GM18873 (cell line): ENCODE measurements around the gene NDOR1.
A peak's percentile ranks its signal among the peaks of the same experiment; 100 is the strongest.
"Not testable (repeated sequence)": the region's sequence is repeated elsewhere in the genome, so short reads cannot be mapped to it uniquely, and the experiment has no call there.

ENCODE experiments used
- ATAC-seq: cut with Tn5 transposase; IDR thresholded peaks from one replicate; pipeline ENCODE4 v1.9.1; 2021; ENCODE audit warnings: mild to moderate bottlenecking, moderate library complexity, moderate number of reproducible peaks; ENCODE audit not compliant: unreplicated experiment, low FRiP score

NDOR1 gene

DNA sequence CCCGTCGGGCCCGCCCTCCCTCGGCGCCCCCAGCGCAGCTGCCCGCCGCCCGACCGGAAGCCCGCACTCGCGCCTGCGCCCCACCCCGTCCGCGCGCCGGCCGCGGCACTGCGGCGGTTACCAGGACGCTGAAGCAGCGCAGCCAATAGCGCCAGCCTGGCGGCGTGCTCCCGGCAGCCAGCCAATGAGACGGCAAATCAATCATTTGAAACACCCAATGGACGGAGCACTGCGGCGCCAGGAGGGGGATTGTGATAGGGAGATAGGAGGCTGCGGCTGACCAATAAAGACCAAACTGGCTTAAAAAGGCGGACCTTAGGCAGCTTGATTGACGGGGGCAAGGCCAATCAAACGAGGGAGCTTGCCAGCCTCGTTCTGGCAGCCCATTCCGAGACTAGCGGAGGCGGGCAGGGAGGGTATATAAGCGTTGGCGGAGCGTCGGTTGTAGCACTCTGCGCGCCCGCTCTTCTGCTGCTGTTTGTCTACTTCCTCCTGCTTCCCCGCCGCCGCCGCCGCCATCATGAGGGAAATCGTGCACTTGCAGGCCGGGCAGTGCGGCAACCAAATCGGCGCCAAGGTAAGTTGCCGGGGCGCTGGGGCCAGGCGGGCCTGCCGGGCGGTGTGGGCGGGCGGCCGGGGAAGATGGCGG, 35.5 kb downstream of the NDOR1 start, which contains the start of gene TUBB4B:
TUBB4B (plus strand) TSS at position 447 of the 649 bp plus-strand sequence; CDS start at position 521, 74 bp downstream.
- ATAC-seq = peak; percentile 77

GRCh38 chr9:137241490-137242268, 36.2 kb downstream of the NDOR1 start:
- peak; percentile 3 for ATAC-seq

- ATAC-seq = no peak
Observed at GRCh38 chr9:137242269-137243203, 37.0 kb downstream of the NDOR1 start.

DNA sequence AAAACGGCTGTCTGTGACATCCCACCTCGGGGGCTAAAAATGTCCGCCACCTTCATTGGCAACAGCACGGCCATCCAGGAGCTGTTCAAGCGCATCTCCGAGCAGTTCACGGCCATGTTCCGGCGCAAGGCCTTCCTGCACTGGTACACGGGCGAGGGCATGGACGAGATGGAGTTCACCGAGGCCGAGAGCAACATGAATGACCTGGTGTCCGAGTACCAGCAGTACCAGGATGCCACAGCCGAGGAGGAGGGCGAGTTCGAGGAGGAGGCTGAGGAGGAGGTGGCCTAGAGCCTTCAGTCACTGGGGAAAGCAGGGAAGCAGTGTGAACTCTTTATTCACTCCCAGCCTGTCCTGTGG, 37.7 kb downstream of the NDOR1 start:
- ATAC-seq = not testable (repeated sequence)

GRCh38 chr9:137243626-137244485, 38.4 kb downstream of the NDOR1 start:
- ATAC-seq = no peak

DNA sequence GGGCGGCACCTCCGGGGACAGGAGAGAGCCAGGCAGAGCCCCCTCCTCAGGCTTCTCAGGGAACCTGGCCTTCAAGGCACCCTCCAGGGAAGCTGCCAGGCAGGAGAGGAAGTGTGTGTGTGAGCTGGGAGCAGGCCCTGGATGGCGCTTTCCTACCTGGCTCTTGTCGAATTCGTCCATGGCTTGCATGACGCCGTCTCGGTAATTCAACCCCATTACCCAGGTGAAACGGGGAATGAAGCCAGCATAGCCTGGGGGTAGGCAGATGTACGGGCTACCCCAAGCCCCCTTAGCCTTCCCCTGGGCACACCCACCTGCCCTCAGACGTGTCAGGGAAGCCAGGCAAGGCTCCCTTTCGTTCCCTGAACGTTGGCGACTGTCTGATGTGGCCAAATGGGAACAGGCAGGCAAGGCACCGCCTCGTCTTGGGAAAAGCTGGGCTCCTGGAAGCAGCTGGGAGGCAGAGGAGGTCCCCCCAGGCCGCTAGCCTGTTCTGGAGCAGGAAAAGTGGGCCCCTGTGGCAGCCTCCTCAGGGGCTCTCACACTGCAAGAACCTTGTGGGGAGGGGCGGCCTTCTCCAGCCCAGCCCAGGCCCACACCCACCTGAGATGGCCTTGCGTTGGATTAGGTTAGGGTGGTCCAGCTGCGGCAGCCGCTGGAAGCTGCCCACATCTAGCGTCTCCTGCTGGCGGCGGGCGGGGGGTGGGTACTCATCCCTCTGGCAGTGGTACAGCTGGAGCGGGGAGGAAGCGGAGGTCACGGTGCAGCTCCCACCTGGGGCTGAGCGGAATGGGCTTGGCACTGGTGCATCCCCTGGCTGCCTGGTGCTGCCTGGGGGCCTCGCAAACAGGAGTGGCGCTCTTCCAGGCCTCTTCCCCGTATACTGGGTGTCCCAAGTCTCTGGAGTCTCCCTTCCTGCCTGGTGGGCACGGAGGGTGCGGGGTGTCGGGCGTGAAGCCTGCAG, 39.3 kb downstream of the NDOR1 start:
- no peak for ATAC-seq

GRCh38 chr9:137245450-137246421, 40.2 kb downstream of the NDOR1 start:
- no peak for ATAC-seq

- ATAC-seq = no peak
Observed at GRCh38 chr9:137247135-137247915, 41.8 kb downstream of the NDOR1 start.

DNA sequence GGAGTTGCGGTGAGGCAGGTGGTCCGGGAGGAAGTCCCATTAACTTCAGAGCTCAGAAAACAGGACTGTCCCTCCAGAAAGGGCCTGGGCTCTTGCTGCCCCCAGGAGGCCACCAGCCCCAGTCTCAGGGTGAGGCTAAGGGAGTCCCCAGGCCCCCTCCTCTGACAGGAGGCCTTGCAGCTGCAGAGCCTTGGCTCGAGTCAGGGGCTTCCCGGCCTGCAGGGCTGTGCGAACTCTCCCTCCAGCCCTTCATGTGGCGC, 42.3 kb downstream of the NDOR1 start:
- no peak for ATAC-seq

- no peak for ATAC-seq
Observed at GRCh38 chr9:137250329-137251193, 45.1 kb downstream of the NDOR1 start.

DNA sequence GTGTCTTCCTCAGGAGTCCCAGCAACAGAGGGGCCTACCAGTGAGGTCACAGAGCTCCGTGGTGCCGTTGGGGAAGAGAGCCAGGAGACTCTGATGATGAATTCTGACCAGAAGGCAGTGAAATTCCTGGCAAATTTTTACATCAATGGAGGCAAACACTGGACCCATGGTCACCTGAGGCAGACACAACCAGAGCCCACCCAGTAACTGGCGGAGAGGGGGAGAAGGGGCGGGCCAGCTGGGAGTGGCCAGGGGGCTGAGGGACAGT, 45.6 kb downstream of the NDOR1 start, which contains the start of gene STPG3:
STPG3 (plus strand) TSS at position 93 of the 268 bp plus-strand sequence; CDS start at position 94, 1 bp downstream.
- no peak for ATAC-seq

DNA sequence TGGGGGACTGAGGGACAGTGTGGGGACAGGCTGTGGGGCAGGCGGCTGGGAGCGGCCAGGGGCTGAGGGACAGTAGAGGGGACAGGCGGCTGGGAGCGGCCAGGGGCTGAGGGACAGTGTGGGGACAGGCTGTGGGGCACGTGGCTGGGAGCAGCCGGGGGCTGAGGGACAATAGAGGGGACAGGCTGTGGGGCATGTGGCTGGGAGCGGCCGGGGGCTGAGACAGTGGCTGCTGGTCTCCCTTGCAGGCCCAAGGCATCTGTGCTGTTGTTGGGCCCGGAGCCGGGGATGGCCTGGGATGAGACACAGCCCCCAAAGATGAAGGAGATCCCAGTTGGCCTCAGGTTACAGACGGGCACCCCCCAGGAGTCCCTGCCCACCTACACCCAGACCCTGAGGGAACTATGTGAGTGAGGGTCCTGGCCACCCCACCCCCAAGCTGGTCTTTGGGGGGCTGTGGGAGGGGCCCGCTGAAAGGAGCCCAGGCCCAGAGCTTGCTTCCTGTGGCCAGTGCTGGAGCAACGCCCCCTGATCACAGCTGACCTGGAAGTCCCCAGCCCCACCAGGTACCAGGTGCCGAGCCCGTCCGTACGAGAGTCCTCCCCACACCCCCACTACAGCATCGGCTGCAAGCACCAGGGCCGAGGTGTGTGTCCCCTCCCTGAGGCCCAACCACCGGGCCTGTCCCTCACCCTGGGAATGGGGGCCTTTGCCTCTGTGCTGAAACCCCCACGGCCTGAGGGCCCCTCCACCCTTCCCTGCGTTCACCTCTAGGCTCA, 46.2 kb downstream of the NDOR1 start:
- no peak for ATAC-seq

DNA sequence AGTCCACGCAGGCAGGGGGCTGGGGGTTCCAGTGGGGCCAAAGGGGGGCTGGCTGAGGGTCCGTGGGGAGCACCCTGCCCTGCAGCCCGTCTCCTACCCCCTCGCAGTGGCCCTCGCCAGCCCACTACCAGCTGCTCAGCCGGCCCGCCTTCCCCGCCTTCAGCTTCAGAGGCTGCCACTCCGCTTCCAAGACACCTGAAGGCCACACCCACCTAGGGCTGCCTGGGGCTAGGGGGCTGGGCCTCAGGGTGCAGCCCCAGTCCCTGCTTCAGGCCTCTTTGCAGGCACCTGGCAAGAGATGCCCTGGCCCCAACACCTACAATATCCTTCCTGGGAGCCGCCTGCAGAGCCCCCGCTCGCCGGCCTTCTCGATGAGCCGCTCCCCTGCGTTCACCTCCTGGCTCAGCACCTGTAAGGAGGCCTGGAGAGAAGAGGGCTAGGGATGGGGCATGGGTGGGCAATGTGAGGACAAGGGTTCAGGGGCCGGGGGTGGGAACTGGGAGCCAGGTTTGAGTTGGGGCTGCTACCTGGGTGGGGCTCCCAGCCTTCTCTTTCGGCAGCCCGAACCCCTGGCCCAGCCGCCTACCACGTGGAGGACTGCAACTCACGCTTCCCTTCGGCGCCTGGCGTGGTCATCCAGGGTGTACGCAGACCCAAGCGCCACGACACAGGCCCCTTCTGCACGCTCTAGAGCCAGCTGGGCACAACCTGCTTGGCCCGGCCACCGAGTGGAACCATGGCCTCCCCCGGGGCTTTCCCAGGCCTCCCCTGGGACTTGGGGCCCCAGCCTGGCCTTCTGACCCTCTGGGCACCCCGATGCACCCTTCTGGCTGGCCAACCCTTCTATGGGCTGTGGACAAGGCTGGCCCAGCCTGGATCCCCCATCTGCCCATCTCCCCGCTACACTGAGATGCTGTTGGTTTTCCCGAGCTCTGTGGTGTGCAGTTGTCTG, 47.3 kb downstream of the NDOR1 start:
- no peak for ATAC-seq
